GM21723 (cell line): Measurements from ENCODE around the gene NBPF11.
"Not testable (repeated sequence)": the region's sequence is repeated elsewhere in the genome, so short reads cannot be mapped to it uniquely, and the experiment has no call there.

Experiments
- ATAC-seq: cut with Tn5 transposase; IDR thresholded peaks from one replicate; pipeline ENCODE4 v1.9.1; 2021; ENCODE audit warnings: mild to moderate bottlenecking, moderate library complexity; ENCODE audit not compliant: unreplicated experiment

Gene NBPF11, protein sequence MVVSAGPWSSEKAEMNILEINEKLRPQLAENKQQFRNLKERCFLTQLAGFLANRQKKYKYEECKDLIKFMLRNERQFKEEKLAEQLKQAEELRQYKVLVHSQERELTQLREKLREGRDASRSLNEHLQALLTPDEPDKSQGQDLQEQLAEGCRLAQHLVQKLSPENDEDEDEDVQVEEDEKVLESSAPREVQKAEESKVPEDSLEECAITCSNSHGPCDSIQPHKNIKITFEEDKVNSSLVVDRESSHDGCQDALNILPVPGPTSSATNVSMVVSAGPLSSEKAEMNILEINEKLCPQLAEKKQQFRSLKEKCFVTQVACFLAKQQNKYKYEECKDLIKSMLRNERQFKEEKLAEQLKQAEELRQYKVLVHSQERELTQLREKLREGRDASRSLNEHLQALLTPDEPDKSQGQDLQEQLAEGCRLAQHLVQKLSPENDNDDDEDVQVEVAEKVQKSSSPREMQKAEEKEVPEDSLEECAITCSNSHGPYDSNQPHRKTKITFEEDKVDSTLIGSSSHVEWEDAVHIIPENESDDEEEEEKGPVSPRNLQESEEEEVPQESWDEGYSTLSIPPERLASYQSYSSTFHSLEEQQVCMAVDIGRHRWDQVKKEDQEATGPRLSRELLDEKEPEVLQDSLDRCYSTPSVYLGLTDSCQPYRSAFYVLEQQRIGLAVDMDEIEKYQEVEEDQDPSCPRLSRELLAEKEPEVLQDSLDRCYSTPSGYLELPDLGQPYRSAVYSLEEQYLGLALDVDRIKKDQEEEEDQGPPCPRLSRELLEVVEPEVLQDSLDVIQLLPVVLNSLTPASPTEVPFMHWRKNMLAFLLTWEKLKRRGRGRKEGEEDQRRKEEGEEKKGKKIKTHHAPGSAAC

DNA sequence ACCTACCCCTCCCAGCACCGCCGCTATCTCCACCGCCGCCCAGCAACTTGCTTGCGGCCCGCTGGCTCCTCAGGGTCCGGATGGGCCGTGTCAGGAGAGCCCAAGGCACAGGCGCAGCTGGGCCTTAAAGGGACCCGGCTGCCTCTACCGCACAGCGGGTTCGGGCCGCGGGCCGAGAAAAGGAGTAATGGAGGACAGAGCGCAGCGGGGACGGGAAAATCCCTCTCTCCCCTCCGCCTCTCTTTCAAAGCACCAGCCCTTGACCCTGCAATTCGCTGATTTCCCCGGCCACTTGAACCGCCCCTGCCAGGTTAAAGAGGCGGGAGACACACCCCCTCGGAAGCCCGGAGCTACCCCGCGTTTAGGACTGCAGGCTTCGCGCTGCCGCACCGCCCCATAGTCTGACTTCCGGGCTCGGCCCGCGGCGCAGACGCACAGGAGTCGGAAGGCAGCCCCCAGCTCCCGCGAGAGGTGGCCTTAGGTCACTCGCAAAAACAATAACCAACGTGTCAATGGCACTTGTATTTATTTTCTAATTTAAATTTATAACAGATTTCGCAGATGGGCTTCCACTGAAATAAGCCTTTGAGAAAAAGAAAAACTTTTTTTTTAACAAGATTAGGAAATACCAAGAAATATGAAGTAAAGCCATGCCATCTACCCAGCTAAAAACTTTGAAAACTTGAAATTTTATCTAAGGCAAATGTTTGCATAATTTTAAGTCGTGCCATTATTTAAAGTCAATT lies at the start of gene NBPF11:
NBPF11 (minus strand) TSS at position 371 of the 746 bp plus-strand sequence. CDS start 25,278 bp downstream, outside the sequence.
- peak; percentile 82 for ATAC-seq

DNA sequence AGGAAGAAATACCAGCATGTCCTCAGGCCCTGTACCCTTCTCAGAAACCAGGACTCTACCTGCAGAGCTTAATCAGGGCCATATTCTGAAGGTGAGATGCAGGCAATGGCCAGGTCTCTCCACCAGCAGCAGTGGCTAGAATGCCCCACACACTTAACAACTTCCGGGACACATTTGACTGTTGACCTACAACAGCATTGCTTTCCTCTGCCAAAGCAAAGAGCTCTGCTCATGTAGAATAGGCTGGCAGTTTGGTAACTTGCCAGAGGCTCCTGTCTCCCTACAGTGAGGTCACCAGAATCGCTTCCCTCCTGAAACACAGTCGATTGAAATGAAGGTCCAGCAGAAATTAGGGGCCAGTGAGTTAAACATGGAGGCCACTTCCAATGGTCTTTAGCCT lies 45.3 kb upstream of the NBPF11 start:
- ATAC-seq = not testable (repeated sequence)

DNA sequence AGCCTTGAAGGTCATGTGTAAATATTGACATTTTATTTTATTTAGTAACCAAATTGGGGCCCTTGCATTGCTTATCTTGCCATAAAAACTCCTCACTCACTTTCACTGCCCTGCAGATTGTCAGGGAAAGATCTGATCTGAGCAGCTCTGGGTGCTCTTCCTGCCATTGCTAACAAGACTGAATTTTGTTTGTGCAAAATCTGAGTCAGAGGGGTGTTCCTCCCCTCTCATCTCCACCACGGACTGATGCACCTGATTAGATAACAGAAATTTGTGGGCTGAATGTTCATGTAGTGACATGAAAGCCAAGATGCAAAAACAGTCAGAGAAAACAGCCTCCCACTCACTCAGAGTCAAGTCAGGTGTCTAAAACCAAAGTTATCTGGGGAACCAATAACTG lies 44.9 kb upstream of the NBPF11 start:
- ATAC-seq = peak; percentile 55

DNA sequence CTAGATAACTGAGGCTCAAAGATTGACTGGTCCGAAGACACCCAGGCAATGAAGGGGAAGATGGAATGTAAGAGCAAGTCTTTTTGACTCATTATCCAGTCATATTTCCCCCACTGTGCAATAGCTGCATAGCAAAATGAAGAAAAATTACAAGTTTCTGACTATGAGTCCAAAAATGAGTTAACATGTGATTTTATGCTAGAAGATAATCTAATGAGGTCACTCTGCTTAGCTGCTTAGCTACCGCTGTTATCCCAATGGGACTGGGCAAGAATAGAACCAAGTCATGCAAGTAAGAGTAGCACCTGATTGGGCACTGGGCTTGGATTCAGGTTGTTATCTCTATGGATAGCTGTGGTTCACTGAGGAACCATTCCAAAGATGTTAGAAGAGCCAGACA lies 43.0 kb upstream of the NBPF11 start:
- not testable (repeated sequence) for ATAC-seq

DNA sequence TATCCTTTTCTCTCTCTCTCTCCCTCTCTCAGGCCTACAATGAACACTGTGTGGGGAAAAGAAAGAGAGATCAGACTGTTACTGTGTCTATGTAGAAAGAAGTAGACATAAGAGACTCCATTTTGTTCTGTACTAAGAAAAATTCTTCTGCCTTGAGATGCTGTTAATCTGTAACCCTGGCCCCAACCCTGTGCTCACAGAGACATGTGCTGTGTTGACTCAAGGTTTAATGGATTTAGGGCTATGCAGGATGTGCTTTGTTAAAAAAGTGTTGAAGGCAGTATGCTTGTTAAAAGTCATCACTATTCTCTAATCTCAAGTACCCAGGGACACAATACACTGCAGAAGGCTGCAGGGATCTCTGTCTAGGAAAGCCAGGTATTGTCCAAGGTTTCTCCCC lies 36.7 kb upstream of the NBPF11 start:
- not testable (repeated sequence) for ATAC-seq

DNA sequence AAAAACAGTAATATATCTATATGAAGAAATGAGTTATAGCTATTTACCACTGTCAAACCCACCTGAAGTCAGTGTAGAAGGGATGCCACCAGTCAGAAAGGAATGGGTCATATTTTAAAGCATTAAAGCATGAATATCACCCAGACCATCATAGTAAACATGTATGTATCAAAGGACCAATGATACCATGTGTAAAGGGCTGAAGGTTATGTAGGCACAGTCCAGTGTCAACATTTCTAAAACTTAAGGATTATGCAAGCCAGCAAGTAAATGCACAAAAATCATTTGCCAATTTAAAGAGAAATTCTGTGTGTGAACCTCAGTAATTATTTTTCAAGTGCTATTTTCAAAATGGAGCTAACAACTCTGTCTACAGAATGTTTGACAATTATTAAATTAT lies 26.6 kb upstream of the NBPF11 start:
- not testable (repeated sequence) for ATAC-seq

DNA sequence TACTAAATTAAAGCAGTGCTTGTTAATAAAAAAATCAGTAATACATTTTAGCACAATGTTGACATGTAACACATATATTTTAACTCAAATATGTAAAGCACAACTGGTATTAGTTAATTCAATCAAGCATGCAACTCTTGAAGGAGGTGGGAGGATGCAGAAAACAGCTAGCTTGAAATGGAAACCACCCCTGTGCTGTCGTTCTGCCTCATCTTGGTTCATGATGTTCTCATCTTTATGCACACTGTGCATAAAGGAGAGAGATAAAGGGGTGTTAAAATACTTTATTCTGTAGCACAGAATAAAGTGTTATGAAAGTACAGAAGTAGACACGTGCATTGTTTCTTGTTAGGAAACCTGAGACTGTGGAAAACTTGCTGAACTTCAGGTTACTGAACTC lies 23.3 kb upstream of the NBPF11 start:
- ATAC-seq = not testable (repeated sequence)

DNA sequence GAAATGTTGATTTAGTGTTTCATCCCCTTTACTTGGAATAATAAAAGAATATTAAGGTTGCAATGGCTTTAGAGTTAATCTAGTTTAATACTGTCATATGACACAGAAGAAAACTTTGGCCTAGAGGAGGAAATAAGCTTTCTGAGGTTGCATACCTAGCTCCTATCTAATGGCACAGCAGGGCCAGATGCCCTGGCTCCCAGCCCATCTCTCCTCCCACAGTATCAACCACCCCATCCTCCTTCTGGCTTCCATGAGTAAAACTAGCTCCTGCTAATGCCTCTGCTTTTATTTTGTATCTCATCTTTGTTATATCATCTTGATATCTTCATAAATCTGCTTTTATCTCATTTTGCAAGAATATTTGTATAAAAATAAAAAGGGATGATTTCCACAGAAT lies 19.9 kb upstream of the NBPF11 start:
- not testable (repeated sequence) for ATAC-seq

DNA sequence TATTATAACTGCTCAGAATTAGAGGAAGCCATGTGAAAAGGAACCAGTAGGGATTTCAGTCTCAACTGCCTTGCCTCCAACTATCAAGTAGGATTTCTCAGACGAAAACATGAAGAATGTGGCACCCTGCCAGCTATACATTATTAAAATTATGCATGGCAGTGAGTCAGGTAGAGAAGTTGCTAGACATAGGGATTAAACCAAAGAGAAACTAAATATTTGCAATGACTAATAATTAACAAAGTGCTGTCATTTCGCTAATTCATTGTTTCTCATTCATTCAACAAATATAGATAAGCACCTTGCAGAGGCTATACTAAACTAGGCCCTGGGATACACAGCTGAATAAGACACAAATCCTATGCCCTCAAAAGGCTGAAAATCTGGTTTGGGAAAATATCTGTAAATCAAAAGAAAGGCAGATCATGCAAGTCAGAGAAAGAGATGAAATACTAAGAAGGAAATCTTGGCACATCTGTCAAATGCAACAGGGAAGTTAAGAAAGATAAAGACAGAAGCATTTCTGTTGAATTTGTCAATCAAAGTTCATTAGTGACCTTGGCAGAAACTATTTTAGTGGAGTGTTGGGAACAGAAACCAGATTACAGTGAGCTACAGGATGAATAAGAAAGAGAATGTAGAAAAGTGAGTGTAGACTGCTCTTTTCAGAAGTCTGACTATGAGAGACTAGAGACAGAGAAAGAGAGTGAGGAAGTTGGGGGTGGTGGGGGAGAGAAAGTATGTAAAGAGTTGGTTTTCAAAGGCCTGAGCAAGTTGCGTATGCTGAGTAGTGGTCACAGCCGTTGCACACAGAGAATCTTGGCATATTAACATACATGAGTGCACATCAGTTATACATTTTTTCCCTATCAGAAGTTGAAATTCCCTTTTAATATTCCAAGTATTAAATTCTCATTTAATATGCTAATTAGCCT lies 14.7 kb upstream of the NBPF11 start:
- no peak for ATAC-seq

DNA sequence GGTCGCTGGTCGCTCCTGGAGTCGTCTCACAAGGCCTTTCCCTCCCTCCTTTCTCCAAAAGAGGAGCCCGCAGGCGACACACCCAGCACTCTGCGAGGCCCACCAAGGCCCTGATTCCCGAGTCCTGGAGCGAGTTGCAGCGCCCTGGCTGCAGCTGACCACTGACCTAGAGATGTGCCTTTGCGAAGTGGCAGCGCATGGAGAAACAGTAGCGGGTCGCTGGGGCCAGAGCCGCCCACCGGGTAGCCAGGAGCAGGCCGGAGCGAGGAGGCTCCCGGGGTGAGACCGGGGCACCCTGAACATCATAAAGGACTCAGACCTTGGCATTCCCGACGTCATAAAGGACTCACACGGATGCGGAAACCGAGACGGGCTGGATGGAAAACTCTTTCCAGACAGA lies 10.3 kb upstream of the NBPF11 start:
- no peak for ATAC-seq

DNA sequence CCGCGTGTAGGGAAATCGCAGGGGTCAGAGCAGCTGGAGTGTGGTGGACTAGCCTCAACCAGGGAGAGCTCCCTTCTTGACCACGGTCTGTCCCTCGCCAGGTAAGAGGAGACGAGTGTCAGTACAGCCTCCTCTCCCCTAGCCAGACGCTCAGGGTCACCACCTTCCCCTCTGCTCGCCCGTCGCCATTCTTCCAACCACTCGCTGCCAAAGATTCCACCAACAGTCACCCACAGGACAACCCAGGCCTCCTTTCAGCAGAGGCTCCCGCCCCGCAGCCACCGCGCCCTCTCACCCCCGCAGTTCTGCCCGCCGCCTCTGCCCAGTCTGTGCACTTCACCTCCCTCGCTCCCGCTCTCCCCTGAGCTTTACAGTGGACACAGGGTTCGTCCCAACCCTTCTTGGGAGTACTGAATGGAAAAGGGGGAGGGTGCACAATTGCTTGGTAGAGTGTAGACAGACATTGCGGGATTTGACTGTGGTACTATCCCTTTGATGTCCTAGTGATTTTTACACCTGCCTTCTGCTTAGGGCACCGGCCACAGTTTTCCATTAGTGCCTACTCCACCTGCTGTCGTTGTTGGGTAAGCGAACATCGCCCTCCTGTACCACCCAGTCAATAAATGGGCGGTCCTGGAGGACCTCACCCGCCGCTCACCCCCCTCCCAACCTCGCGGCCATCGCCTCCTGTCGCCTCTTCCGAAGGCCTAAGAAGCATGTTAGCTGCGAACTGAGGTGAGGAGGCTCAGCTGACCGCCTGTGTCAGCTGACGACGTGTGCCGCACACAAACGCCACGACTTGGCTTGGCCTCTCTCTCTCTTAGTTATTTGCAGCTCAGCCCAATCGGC lies 9.2 kb upstream of the NBPF11 start:
- ATAC-seq = no peak

DNA sequence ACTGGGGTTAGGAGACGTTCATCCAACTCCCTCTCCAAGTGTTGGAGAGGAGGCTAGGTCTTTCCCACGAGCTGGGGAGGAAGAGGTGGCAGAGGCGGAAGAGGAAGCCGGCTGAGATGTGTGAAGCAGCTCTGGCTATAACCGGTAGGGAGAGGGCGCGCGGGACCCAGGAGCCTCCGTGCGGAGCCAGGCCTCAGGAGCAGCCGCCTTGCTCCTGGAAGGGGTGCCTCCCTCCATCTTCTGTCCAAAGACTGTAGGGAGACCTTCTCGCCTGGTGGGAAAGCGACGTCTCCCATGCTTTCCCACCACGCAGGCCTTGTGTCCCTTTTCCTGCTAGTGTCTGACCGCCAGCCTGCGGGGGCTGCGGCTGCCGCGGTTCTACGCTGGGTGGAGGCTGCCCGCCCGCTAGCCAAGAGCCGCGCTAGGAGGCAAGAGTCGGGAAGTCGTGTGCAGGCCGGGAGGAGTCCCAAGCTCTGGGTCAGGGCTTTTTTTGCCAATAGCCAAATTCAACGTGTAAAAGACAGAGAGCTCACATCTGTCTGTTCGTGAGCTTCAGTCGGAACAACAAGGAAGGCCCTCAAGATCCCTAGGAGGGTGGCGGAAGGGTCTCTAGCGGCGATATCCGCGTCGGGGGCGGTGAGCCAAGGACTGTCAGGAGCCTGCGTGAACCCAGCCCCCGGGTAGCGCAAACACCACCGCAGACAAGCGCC lies 8.4 kb upstream of the NBPF11 start:
- ATAC-seq = no peak

DNA sequence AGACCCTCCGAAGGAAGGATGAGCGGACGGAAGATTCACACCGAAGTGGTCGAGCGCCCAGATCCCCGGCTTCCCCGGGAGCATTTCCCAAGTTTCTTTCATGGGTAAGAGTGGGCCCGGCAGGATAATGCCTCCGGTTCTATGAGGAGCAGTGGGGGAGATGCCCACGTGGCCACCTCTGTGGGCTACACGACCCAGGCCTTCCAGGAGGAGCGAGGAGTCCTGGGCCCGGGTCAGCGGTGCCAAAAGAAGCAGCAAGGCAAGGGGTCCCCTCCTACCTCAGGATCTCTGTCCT lies 7.9 kb upstream of the NBPF11 start:
- no peak for ATAC-seq

DNA sequence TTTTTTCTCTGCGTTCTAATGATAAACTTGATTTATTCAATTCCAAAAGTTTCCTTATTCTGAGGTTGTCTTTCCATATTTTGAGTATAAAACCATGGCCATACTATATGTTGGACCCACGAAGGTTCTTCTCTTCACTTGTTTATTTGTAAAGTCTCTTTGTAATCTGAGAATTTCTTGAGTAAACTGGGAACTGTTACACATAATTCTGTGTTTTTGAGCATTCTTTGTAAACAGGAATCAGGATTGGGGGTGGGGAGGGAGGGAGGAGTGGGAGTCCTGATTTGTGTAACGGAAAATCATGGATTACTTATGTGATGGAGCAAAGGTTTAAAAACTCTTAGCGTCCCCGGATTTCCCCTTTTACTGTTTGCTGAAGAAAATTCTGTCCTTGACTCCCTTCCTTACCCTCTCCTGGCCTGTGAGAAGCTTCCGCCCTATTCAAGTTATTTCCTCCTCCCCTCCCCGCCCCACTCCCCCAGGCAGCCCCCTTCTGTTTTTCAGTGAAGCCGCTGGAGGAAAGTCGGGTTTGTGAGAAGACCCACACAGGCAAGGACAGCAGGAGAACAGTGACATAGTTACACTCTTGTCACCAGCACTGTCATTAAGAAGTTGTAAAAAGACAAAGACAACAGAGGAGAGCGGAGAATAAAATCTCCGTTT lies 6.4 kb upstream of the NBPF11 start:
- no peak for ATAC-seq

DNA sequence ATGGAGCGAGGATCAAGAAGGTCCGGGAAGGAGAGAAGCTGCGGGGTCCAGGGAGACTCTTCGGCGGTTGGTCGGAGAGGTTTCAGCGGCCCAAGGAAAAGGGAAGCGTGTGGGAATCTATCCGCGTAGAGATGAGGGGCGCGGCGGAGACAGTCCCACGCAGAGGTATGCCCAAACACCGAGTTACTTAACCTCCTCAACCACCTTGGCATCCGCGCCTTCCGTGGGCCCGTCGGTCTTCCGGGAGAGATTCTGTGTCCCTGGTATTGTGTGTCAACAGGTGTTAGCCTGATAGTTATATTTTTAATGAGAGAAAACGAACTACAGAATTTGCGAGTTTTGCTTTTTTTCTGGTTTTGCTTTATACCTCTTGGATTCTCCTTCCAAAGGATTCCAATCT lies 5.7 kb upstream of the NBPF11 start:
- ATAC-seq = not testable (repeated sequence)

DNA sequence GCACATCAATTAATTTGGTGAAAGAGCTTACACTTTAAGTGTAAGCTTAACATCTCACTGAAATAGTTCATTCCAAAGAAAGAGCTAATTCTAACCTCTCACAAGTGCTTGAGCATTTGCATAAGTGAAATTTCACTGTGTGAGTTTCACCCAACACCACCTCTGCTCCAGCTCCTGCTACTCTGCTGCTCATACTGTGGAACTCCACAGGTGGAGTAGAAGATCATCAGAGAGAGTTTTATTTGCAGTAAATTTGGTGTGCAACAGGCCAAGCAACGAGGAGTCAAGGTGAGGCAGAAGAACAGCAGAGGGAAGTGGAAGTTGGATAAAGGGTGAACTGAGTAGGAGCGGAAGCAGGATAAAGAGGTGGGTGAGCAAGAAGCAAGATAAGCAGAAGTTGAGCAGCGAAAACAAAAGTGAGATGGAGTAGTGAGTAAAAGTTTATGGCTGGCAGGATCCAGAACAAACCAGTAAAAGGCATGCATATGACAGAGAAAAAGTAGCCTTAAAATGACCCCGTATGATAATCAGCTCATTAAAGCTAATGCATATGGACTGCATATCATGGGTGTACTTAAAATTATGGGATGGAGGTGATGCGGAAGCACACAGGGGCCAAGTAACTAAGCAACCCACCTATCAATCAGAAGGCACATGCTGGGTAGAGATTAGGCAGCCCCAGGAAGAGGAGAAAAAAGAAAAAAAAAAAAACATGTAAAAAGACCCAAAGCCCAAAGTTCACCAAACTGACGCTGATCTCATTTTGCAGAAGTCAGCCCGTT lies 3.6 kb upstream of the NBPF11 start:
- peak; percentile 42 for ATAC-seq

DNA sequence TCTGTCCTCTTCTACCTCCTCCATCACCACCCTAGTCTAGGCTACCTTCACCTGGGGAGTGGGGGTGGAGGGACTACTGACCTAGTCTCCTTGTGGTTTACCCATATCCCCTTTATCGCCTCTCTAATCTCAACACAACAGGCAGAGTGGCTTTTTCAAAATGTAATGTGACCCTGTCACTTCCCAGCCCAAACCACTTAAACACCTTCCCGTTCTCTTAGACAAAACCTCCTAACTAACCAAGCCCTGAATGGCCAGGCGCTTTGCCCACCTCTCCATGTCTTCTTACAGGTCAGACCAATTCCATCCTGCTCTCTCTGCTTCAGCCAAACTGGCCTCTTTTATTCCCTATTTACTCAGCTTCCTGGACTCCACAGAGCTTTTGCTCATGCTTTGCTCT lies 714 bp upstream of the NBPF11 start:
- not testable (repeated sequence) for ATAC-seq
